Midbrain (tissue), 1 donor: ENCODE data around the gene TWSG1.

Experiments
- DNase-seq: peaks from one replicate; lab custom pipeline; 2025; lab: John Stamatoyannopoulos, UW

Gene TWSG1

GRCh38 chr18:9334329-9334972, at the start of gene TWSG1:
Gene TWSG1, plus strand, starts transcription at chr18:9334773. Its CDS starts 2,457 bp downstream, at chr18:9337230.
- DNase-seq = peak; percentile 92

GRCh38 chr18:9285604-9286003, 49.0 kb upstream of the TWSG1 start:
- DNase-seq = no peak

- DNase-seq = no peak
Measured at GRCh38 chr18:9287036-9287435, 47.5 kb upstream of the TWSG1 start.

GRCh38 chr18:9289698-9290097, 44.9 kb upstream of the TWSG1 start:
- DNase-seq = no peak

GRCh38 chr18:9290156-9290555, 44.4 kb upstream of the TWSG1 start:
- no peak for DNase-seq

GRCh38 chr18:9292047-9292446, 42.5 kb upstream of the TWSG1 start:
- no peak for DNase-seq

GRCh38 chr18:9293948-9294347, 40.6 kb upstream of the TWSG1 start:
- no peak for DNase-seq

- no peak for DNase-seq
Measured at GRCh38 chr18:9296233-9297006, 38.2 kb upstream of the TWSG1 start.

- no peak for DNase-seq
Measured at GRCh38 chr18:9297007-9297393, 37.6 kb upstream of the TWSG1 start.

- DNase-seq = no peak
Measured at GRCh38 chr18:9304388-9305070, 30.0 kb upstream of the TWSG1 start.

GRCh38 chr18:9319333-9319732, 15.2 kb upstream of the TWSG1 start:
- DNase-seq = no peak

- DNase-seq = no peak
Measured at GRCh38 chr18:9321017-9321452, 13.5 kb upstream of the TWSG1 start.

- no peak for DNase-seq
Measured at GRCh38 chr18:9321736-9322135, 12.8 kb upstream of the TWSG1 start.

GRCh38 chr18:9322744-9323143, 11.8 kb upstream of the TWSG1 start:
- no peak for DNase-seq

GRCh38 chr18:9323750-9324445, 10.7 kb upstream of the TWSG1 start:
- no peak for DNase-seq

- DNase-seq = no peak
Measured at GRCh38 chr18:9325716-9326115, 8.9 kb upstream of the TWSG1 start.

- no peak for DNase-seq
Measured at GRCh38 chr18:9328776-9329175, 5.8 kb upstream of the TWSG1 start.

GRCh38 chr18:9329471-9329870, 5.1 kb upstream of the TWSG1 start:
- DNase-seq = no peak

GRCh38 chr18:9330419-9330818, 4.2 kb upstream of the TWSG1 start:
- no peak for DNase-seq

- no peak for DNase-seq
Measured at GRCh38 chr18:9333441-9334328, 888 bp upstream of the TWSG1 start.

GRCh38 chr18:9334973-9335696, 562 bp downstream of the TWSG1 start:
- DNase-seq = peak; percentile 52
